ENCODE data around the gene UNK. TPM values are rescaled to one million over a fixed set of nuclear protein-coding genes. Genes with fewer than 3 reads are reported as not detected.

The UNK gene
- total RNA-seq, 4 donors from 2014 or later: 26.5 to 42.5 (median 31.9) TPM

DNA sequence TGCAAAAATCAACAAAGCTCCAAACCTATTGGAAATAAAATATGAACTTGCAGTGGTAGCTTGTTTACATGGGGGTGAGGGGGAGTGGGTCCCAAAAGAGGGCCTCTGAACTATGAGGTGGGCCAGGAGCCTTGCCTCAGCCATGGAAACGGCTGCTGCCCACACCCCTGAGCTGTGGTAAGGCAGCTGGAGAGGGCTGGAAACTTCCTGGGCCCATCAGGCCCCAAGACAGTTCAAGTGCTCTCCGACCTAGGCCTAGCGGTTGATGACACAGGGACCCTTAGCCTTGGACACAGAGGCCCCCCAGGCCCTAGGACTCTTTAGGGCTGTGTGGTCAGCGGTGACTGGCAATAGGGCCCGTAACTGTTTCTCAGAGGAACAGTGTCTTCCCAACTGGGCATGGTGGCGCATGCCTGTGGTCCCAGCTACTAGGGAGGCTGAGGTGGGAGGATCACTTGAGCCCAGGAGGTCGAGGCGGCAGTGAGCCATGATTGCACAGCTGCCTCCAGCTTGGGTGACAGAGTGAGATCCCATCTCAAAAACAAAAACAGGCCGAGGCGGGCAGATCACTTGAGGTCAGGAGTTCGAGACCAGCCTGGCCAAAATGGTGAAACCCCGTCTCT, 41.3 kb downstream of the UNK start:
- no peak for DNase-seq (ENCODE audit: low spot score in 2 of 2)
- H3K4me3 ChIP-seq (ENCODE audit: low read depth, poor library complexity, severe bottlenecking): no peak overlapping the region
- no peak for TF ChIP-seq POLR2A (IDR thresholded peaks at IDR 0.05)
- TF ChIP-seq, protein P1, sequence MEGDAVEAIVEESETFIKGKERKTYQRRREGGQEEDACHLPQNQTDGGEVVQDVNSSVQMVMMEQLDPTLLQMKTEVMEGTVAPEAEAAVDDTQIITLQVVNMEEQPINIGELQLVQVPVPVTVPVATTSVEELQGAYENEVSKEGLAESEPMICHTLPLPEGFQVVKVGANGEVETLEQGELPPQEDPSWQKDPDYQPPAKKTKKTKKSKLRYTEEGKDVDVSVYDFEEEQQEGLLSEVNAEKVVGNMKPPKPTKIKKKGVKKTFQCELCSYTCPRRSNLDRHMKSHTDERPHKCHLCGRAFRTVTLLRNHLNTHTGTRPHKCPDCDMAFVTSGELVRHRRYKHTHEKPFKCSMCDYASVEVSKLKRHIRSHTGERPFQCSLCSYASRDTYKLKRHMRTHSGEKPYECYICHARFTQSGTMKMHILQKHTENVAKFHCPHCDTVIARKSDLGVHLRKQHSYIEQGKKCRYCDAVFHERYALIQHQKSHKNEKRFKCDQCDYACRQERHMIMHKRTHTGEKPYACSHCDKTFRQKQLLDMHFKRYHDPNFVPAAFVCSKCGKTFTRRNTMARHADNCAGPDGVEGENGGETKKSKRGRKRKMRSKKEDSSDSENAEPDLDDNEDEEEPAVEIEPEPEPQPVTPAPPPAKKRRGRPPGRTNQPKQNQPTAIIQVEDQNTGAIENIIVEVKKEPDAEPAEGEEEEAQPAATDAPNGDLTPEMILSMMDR (IDR thresholded peaks at IDR 0.05): no peak
- intact Hi-C loops (cut with DNase I; ENCODE audit: low total_unique reads): no loop called here
- WGBS, 2 donors: 88 to 92% methylated on average over 12 of the region's 12 CpGs

DNA sequence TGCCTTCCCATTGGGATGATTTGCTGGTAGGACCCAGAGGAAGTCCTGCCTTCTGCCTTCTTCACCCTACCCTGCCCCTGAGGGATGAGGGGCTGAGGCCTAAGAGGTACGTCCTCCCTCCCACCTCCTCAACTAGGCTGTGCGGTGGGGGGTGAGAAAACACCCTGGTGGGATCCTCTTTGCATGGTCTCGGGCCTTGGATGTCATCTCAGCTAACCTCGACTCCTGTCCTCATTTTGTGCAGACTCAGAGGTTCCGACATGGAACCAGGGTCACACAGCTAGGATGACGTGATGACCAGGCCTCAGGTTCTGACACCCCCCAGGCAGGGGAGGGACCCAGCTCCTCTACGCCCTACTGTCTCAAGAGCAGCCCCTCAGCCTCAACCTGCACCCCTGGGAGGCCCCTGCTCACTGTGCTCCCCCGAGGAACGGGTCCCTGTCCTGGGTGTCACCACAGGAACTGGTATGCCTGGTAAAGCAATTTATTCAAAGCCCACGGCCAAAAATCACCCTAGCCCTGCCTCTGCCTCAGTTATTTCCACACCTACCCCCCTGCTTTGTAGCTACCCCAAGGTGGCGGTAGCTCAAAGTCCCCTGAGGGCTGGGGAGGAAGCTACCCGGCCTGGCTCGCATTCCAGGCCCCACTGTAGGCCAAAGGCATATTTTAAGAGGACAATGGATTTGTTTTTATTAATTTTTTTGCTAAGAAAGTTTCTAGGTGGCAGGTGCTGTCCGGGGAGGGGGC, 42.1 kb downstream of the UNK start:
- no peak for TF ChIP-seq POLR2A (IDR thresholded peaks at IDR 0.05)
- TF ChIP-seq, protein P1 (IDR thresholded peaks at IDR 0.05): no peak
- intact Hi-C loops (cut with DNase I; ENCODE audit: low total_unique reads): no loop called here
- no peak overlapping the region for H3K4me3 ChIP-seq (ENCODE audit: low read depth, poor library complexity, severe bottlenecking)
- DNase-seq (ENCODE audit: low spot score in 2 of 2): no peak
- 65% methylated on average over 14 of the region's 14 CpGs for WGBS, 2 donors

DNA sequence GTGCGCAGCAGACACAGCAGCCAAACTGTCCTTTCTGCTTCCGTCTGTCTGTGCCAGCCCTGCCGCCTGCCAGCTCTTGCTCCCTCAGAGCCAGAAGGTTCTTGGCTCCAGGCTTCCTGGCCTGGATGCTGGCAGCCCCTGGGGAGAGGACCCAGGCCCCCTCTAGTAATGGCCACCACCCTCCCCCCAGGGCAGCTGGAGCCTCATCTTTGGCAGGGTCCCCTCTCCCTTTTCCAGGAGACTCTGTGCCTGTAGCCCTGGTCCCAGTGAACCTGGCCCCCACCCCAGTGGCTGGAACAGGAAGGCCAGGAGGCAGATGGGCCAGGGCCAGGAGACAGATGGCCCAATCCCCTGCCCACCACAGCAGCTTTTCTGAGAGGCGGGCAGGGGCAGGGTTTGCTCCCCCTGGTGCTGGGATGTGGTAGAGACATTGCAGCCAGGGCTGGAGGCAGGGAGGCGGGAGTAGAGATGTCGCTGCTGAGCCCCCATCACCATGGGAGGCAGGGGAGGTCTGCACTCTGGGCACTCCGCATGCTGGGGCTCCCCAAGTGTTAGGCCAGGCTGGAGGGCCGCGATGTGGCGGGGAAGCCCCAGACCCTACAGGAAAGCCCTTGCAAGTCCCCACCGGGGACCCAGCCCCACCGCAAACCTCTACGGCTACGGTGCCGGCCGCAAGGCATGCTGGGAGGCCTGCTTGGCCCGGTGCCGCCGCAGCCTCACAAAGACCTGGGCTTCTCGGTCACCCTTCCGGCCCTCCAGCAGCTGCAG, 42.9 kb downstream of the UNK start:
- intact Hi-C loops (cut with DNase I; ENCODE audit: low total_unique reads): no loop called here
- DNase-seq (ENCODE audit: low spot score in 2 of 2): peak in 1 of 2 donors; percentile 94
- no peak overlapping the region for H3K4me3 ChIP-seq (ENCODE audit: low read depth, poor library complexity, severe bottlenecking)
- TF ChIP-seq, protein P1 (IDR thresholded peaks at IDR 0.05): no peak
- no peak for TF ChIP-seq POLR2A (IDR thresholded peaks at IDR 0.05)
- WGBS, 2 donors: 18 to 25% methylated on average over 16 to 19 of the region's 21 CpGs

DNA sequence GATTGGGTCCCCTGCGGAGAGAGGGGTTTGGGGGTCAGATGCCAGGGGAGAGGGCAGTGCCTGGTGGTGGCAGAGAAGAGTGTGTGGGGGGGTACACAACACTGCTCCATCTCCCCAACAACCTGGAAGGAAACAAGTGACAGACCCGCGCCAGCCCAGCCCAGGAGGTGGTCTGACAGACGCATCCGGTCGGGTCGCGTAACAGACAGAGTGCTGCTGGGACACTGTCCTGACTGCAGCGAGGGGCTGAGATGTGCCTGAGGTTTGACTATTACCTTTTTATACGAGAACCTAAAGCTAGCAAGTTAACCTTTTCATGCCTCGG, 43.4 kb downstream of the UNK start:
- no peak overlapping the region for H3K4me3 ChIP-seq (ENCODE audit: low read depth, poor library complexity, severe bottlenecking)
- no peak for DNase-seq (ENCODE audit: low spot score in 2 of 2)
- 53 to 66% methylated on average over 11 of the region's 11 CpGs for WGBS, 2 donors
- intact Hi-C loops (cut with DNase I; ENCODE audit: low total_unique reads): no loop called here
- TF ChIP-seq, protein P1 (IDR thresholded peaks at IDR 0.05): no peak

DNA sequence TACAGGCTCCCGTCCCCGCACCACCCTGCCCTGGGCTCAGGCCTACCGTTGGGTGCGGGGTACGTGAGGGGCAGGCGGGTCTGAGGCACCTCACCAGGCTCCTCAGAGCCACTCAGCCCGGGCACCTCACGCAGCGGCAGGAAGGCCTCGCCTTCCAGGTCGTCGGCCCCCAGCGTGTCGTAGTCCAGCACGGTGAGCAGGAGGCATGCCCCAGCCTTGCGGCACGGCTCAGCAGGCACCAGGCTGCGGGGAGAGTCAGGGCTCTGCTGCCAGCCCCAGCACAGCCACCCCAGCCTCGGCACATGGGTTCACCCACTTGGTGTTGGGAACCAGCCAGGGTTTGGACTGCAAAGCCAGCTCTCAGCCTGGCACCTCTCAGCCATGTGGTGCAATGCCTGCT, 44.1 kb downstream of the UNK start:
- no peak for DNase-seq (ENCODE audit: low spot score in 2 of 2)
- H3K4me3 ChIP-seq (ENCODE audit: low read depth, poor library complexity, severe bottlenecking): no peak overlapping the region
- intact Hi-C loops (cut with DNase I; ENCODE audit: low total_unique reads): no loop called here
- WGBS, 2 donors: 83 to 100% methylated on average over 3 to 14 of the region's 19 CpGs
- TF ChIP-seq, protein P1 (IDR thresholded peaks at IDR 0.05): no peak
- TF ChIP-seq POLR2A (IDR thresholded peaks at IDR 0.05): no peak
